Measurements from ENCODE around the gene SPP2. TPM values are rescaled to one million over a fixed set of nuclear protein-coding genes. Genes with fewer than 3 reads are reported as not detected.

SPP2 gene
- total RNA-seq, 4 donors from 2014 or later, result not detected

GRCh38 chr2:234058881-234059280 is 8.4 kb downstream of the SPP2 start:
- no peak for TF ChIP-seq CTCF (IDR thresholded peaks at IDR 0.05)
- ATAC-seq (ENCODE audit: low FRiP score), result no peak
- DNase-seq (ENCODE audit: low spot score), result no peak

- no peak for TF ChIP-seq CTCF (IDR thresholded peaks at IDR 0.05)
- no peak for ATAC-seq (ENCODE audit: low FRiP score)
- no peak for DNase-seq (ENCODE audit: low spot score)
Observed at GRCh38 chr2:234060236-234060635, 9.7 kb downstream of the SPP2 start.

GRCh38 chr2:234061624-234062257 is 11.2 kb downstream of the SPP2 start:
- DNase-seq (ENCODE audit: low spot score), result no peak
- ATAC-seq (ENCODE audit: low FRiP score), result no peak
- no peak for TF ChIP-seq CTCF (IDR thresholded peaks at IDR 0.05)

DNA sequence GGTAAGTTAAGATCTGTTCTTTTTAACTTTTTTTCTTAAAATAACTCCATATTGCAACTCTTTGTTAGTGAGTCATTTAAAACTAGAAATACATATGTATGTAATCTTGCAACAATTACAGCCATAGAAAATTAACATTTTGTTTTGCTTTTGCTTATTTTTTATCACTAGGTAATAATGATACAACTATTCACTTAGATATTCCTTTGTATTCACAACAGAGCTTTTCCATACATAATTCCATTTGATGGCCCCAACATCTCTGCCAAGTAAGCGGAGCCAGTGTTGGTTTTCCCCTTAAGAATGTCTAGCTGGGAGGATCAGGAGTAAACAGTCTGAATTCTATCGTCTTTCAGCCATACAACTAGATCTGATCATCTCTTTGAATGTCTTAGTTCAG is 16.1 kb downstream of the SPP2 start:
- ATAC-seq (ENCODE audit: low FRiP score), result no peak
- no peak for DNase-seq (ENCODE audit: low spot score)
- TF ChIP-seq CTCF (IDR thresholded peaks at IDR 0.05), result no peak

DNA sequence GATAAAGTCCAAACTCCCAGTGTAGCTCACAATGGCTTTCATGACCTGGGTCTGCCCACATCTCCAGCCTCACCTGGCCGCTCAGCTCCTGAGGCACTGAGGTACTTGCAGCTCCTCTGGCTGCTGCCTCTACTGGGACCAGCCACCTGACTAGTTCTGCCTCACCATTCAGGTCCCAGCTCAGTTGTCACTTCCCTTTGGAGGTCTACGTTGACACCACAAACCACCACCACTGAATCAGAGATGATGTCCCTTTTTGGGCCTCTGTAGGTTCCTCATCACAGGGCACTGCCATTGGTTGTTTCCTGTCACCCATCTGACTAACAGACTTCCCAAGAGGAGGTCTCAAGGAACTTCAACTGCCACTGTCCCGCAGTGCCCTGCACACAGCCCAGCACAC is 21.2 kb downstream of the SPP2 start:
- DNase-seq (ENCODE audit: low spot score) (no peak), ATAC-seq (ENCODE audit: low FRiP score) (no peak)
- TF ChIP-seq CTCF (IDR thresholded peaks at IDR 0.05), result no peak

DNA sequence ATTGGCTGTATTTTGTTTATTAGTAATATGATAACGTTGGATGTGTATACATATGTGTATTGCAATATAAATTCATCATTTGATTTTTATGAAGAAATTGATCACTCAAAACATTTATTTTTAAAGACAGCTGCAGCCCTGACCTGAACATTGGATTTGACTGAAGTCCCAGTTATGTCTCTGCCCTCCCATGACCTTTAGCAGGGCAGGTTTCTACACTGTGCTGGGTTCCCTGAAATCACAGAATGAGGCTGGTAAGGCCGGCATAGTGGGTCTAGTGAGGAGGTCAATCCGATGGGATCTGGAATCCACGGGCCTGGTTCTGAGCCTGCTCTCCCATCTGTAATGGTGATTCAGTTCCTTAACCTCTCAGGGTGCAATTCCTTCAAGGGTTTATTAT is 22.0 kb downstream of the SPP2 start:
- DNase-seq (ENCODE audit: low spot score) (no peak), ATAC-seq (ENCODE audit: low FRiP score) (no peak)
- no peak for TF ChIP-seq CTCF (IDR thresholded peaks at IDR 0.05)

DNA sequence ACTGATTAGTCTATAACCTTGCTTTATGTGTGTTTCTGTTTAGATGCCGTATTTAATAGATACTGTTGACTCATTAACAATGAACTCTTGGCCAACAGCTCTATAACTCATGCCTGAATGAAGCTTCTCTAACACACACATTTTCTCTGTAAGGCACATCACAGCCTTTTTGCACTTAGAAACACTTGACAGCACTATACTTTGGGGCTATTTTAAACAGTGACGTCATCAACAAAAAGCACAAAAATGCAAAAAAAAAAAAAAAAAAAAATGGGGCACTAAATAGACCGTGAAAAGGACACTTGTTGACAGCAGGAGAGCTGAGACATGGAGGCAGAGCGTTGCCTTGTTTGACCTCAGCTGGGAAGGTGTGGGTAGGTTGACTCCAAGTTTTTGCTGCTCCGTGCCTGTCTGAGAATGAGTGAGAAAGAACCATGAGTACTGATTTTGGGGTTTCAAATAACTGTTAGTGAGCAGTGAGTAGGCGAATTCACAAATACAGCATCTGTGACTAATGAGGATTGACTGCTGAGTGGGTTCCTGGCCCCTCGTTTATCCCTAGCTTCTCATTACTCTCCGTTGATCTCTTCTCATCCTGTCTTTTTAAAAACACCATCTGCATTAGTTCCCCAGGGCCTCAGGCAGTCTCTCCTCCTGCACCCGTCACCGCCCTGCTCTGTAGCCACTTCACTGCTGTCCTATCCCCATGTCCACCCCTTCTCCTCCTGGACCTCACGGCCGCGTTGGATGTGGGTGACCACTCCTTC is 24.4 kb downstream of the SPP2 start:
- no peak for DNase-seq (ENCODE audit: low spot score)
- TF ChIP-seq CTCF (IDR thresholded peaks at IDR 0.05), result no peak
- ATAC-seq (ENCODE audit: low FRiP score), result no peak
